ENCODE measurements around the gene TGFB3. TPM values are rescaled to one million over a fixed set of nuclear protein-coding genes. Genes with fewer than 3 reads are reported as not detected.

The TGFB3 gene
- total and polyA plus RNA-seq, 2 of the 13 experiments (the other 11 are each of a cell fraction or from before 2014, with no cell fraction given): 1.4 to 2.5 TPM

GRCh38 chr14:75995372-75996041 is 13.7 kb upstream of the TGFB3 start:
- peaks cover 7% of the 10 kb centered on the region; the same call in 1 of the 2 replicates for H3K4me1 ChIP-seq (ENCODE audit: insufficient read depth, low read length)
- H3K9ac ChIP-seq (ENCODE audit: insufficient read depth, low read depth, low read length): no peak overlapping the region
- no peaks in the 10 kb centered on the region for H4K20me1 ChIP-seq (ENCODE audit: insufficient read depth, low read length)
- no peak overlapping the region for H3K27ac ChIP-seq (ENCODE audit: extremely low read length, insufficient read depth, low read length)
- POLR2A ChIA-PET: no interaction called here
- FAIRE-seq (no peak), ATAC-seq (no peak), DNase-seq (ENCODE audit: low spot score) (no peak)
- CTCF ChIA-PET (ENCODE audit: low intra/inter-chr PET ratio, low total read pairs): no interaction called here
- no peaks in the 10 kb centered on the region for H3K9me3 ChIP-seq (ENCODE audit: low read length)
- H3K27me3 ChIP-seq (ENCODE audit: control insufficient read depth in 1 of 2, insufficient read depth in 2 of 2, low read length in 2 of 2): no peaks in the 10 kb centered on the region
- TF ChIP-seq ELF3 (CRISPR knock-in tag; IDR thresholded peaks at IDR 0.05): no peak
- TF ChIP-seq SNAPC5 (CRISPR knock-in tag; IDR thresholded peaks at IDR 0.05; ENCODE audit: borderline replicate concordance): no peak
- TF ChIP-seq HCFC1 (IDR thresholded peaks at IDR 0.05; ENCODE audit: low read depth, low read length): no peak
- no peak for TF ChIP-seq KDM3A (CRISPR knock-in tag; IDR thresholded peaks at IDR 0.05; ENCODE audit: low read depth)
- no peak for TF ChIP-seq KDM1A (CRISPR knock-in tag; IDR thresholded peaks at IDR 0.05)
- TF ChIP-seq SMYD3 (CRISPR knock-in tag; IDR thresholded peaks at IDR 0.05): no peak
- TF ChIP-seq PCBP1 (IDR thresholded peaks at IDR 0.05; ENCODE audit: borderline replicate concordance, low read depth, low read length): no peak
- TF ChIP-seq ESRRA (CRISPR knock-in tag; IDR thresholded peaks at IDR 0.05; ENCODE audit: low read depth): no peak
- TF ChIP-seq TSC22D2 (CRISPR knock-in tag; IDR thresholded peaks at IDR 0.05; ENCODE audit: borderline replicate concordance): no peak
- TF ChIP-seq ZBTB33 (CRISPR knock-in tag; IDR thresholded peaks at IDR 0.05): no peak
- TF ChIP-seq GTF3A (CRISPR knock-in tag; conservative IDR thresholded peaks at IDR 0.05): no peak
- TF ChIP-seq TCF7L2 (IDR thresholded peaks at IDR 0.05; ENCODE audit: low read depth, low read length): no peak
- TF ChIP-seq ZNF362 (CRISPR knock-in tag; IDR thresholded peaks at IDR 0.05; ENCODE audit: borderline replicate concordance): no peak
- intact Hi-C loops (cut with micrococcal nuclease; ENCODE audit: unreplicated experiment) (no loop called here), in situ Hi-C loops (cut with HindIII; ENCODE audit: extremely low pct_ligation_motif_present, low pct_unique_long_range_greater_than_20kb) (no loop called here)
- no peak overlapping the region for H3K4me3 ChIP-seq (replicated peaks in 1 of 3; ENCODE audit: insufficient read depth in 1 of 3, low read depth in 2 of 3, low read length in 3 of 3)
- H3K36me3 ChIP-seq (replicated peaks in 1 of 2; ENCODE audit: control insufficient read depth in 1 of 2, insufficient read depth in 2 of 2, low read length in 2 of 2): no peaks in the 10 kb centered on the region
- no peak overlapping the region for H2AFZ ChIP-seq (ENCODE audit: low read length)
- BruUV-seq (replicated peaks): no TSS peak
- H3K4me2 ChIP-seq (ENCODE audit: low read depth, low read length): no peak overlapping the region
- 63% methylated on average over 17 of the region's 17 CpGs for WGBS (ENCODE audit: low lambda C conversion rate)
- H3K79me2 ChIP-seq (ENCODE audit: insufficient read depth, low read length): no peaks in the 10 kb centered on the region
